Measurements from ENCODE around the gene TSEN2. TPM values are rescaled to one million over a fixed set of nuclear protein-coding genes. Genes with fewer than 3 reads are reported as not detected.
"Not testable (repeated sequence)": the region's sequence is repeated elsewhere in the genome, so short reads cannot be mapped to it uniquely, and the experiment has no call there.

TSEN2 gene
- total RNA-seq, 1 experiment from 2014 or later: 35.5 TPM

DNA sequence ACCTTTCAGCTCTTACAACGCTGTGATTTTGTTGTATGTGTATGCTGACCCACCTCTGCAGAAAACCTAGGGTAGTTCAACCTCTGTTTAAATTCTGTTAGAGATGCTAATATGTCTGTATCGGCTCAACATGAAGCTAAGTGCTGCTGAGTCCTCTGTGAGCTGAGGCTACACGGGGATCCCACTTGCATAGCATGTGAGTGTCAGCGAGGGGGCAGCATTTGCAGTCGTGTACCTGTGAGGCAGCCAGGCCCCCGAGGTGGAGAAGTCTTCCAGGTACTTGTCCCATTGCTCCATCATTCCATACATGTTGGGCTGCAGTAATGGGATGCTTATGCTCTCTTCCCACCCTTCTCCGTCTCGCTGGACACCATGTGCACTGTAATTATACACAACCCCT is 57.3 kb downstream of the TSEN2 start (continued):
- no peak for TF ChIP-seq JUND (IDR thresholded peaks at IDR 0.05)

DNA sequence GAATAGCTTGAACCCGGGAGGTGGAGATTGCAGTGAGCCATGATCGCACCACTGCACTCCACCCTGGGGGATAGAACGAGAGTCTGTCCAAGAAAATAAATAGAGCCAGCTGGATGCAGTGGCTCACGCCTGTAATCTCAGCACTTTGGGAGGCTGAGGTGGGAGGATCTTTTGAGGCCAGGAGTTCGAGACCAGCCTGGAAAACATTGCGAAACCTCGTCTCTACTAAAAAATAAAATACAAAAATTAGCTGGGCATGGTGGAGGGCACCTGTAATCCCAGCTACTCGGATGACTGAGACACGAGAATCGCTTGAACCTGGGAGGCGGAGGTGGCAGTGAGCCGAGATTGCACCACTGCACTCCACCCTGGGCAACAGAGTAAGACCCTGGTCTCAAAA is 59.2 kb downstream of the TSEN2 start:
- H3K27me3 ChIP-seq (ENCODE audit: insufficient read depth, low read length); H3K4me1 ChIP-seq (ENCODE audit: control insufficient read depth in 1 of 2, insufficient read depth in 2 of 2, low read length in 2 of 2); H2AFZ ChIP-seq (ENCODE audit: low read depth, low read length, poor library complexity, severe bottlenecking); H3K9ac ChIP-seq (ENCODE audit: low read length); CTCF ChIA-PET; DNase-seq (ENCODE audit: low read depth, low spot score); H3K79me2 ChIP-seq (ENCODE audit: insufficient read depth, low read length); H3K9me2 ChIP-seq (ENCODE audit: insufficient read depth); H3K9me3 ChIP-seq (ENCODE audit: control insufficient read depth in 1 of 2, insufficient read depth in 1 of 2, low read depth in 1 of 2, low read length in 2 of 2); H4K20me1 ChIP-seq (ENCODE audit: insufficient read depth); H3K4me3 ChIP-seq (replicated peaks in 1 of 2; ENCODE audit: low read depth in 1 of 2, low read length in 2 of 2); ATAC-seq; H3K4me2 ChIP-seq (ENCODE audit: low read length); BruUV-seq (replicated peaks); POLR2A ChIA-PET; RAD21 ChIA-PET (ENCODE audit: low non-redundant PET in 1 of 2, low total read pairs in 2 of 2, uncharacterized antibody in 2 of 2, unreplicated experiment in 2 of 2); H3K36me3 ChIP-seq (ENCODE audit: control insufficient read depth in 1 of 2, insufficient read depth in 2 of 2, low read length in 2 of 2); intact Hi-C loops (cut with micrococcal nuclease); H3K27ac ChIP-seq (ENCODE audit: low read depth, low read length): not testable (repeated sequence)

DNA sequence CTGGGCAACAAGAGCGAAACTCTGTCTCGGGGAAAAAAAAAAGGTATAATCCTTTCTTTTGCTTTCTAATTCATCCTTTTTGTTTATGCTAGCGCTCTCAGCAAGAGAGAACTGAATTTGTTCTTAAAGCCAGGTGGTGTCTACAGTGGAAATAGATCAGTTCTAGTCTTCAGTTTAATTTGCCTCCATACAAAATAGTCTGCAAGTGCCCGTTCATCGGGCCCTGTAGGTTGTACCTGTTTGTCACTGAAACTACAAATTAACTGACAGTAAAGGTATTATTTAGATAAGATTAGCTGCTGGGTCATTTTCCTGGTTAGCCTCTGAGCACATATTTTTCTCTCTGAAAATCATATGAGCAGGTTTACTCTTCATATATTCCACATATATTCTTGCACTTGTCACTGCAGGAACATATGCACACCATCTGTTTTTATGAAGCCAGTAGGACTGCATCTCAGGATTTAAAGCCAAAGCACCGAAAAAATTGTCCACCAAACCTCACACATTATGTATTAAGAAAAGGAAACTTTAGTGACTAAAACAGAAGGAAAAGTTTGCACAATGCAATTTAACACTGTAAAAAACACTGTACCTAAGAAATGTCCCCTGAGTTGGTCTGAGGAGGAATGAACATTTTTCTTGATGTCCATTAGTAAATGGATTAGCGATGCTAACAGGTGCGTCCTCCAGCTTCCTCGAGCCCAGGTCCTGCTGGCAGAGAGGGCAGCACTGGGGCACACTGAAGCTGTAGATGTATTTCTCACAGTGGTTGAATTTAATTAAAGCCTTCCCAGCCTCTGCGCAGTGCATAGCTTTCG is 60.6 kb downstream of the TSEN2 start:
- Histone ChIP-seq H2AFZ (ENCODE audit: low read depth, low read length, poor library complexity, severe bottlenecking) (no peak overlapping the region), H3K9ac (ENCODE audit: low read length) (no peak overlapping the region), H3K4me3 (replicated peaks in 1 of 2; ENCODE audit: low read depth in 1 of 2, low read length in 2 of 2) (peak overlapping the region; percentile 22 to 33; a peak in 3 of 4 replicates)

More for the DNA sequence above, 60.6 kb downstream of the TSEN2 start:
- Histone ChIP-seq H3K27me3 (ENCODE audit: insufficient read depth, low read length) (no peaks in the 10 kb centered on the region), H3K4me2 (ENCODE audit: low read length) (peak overlapping the region; percentile 54), H3K27ac (ENCODE audit: low read depth, low read length) (no peak overlapping the region), H3K36me3 (ENCODE audit: control insufficient read depth in 1 of 2, insufficient read depth in 2 of 2, low read length in 2 of 2) (peaks cover 0 to 5% of the 10 kb centered on the region in 2 experiments; a peak in 2 of 4 replicates), H3K4me1 (ENCODE audit: control insufficient read depth in 1 of 2, insufficient read depth in 2 of 2, low read length in 2 of 2) (peaks cover 0 to 7% of the 10 kb centered on the region in 2 experiments; a peak in 1 of 4 replicates), H3K9me3 (ENCODE audit: control insufficient read depth in 1 of 2, insufficient read depth in 1 of 2, low read depth in 1 of 2, low read length in 2 of 2) (no peaks in the 10 kb centered on the region), H4K20me1 (ENCODE audit: insufficient read depth) (no peaks in the 10 kb centered on the region), H3K79me2 (ENCODE audit: insufficient read depth, low read length) (no peaks in the 10 kb centered on the region), H3K9me2 (ENCODE audit: insufficient read depth) (no peaks in the 10 kb centered on the region)
- POLR2A ChIA-PET: interaction anchor here (1.0 kb wide), 1 partner anchor 10 kb away, joined by 3 read pairs; no protein-coding TSS in a partner anchor
- intact Hi-C loops (cut with micrococcal nuclease): no loop called here
- BruUV-seq (replicated peaks): no TSS peak
- TF ChIP-seq CBX3 (IDR thresholded peaks at IDR 0.05; ENCODE audit: low read depth): 0 out of 2 replicates have a peak, but pooled peaks have one; percentile 28
- 0 out of 2 replicates have a peak, but pooled peaks have one; percentile 12 for TF ChIP-seq ELF1 (IDR thresholded peaks at IDR 0.05; ENCODE audit: borderline replicate concordance, low read depth)
- TF ChIP-seq, protein P1, sequence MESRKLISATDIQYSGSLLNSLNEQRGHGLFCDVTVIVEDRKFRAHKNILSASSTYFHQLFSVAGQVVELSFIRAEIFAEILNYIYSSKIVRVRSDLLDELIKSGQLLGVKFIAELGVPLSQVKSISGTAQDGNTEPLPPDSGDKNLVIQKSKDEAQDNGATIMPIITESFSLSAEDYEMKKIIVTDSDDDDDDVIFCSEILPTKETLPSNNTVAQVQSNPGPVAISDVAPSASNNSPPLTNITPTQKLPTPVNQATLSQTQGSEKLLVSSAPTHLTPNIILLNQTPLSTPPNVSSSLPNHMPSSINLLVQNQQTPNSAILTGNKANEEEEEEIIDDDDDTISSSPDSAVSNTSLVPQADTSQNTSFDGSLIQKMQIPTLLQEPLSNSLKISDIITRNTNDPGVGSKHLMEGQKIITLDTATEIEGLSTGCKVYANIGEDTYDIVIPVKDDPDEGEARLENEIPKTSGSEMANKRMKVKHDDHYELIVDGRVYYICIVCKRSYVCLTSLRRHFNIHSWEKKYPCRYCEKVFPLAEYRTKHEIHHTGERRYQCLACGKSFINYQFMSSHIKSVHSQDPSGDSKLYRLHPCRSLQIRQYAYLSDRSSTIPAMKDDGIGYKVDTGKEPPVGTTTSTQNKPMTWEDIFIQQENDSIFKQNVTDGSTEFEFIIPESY (IDR thresholded peaks at IDR 0.05; ENCODE audit: extremely low read depth, insufficient replicate concordance, low read length): no peak
- CTCF ChIA-PET: interaction anchor here (1.1 kb wide), 1 partner anchor 18 kb away, joined by 3 read pairs; no protein-coding TSS in a partner anchor
- no peak for ATAC-seq
- RAD21 ChIA-PET (ENCODE audit: low non-redundant PET in 1 of 2, low total read pairs in 2 of 2, uncharacterized antibody in 2 of 2, unreplicated experiment in 2 of 2): no interaction called here
- DNase-seq (ENCODE audit: low read depth, low spot score): no peak

Data from HCT116 (cell line).